NB4 (cell line): ENCODE data around the gene CDCP2.

ENCODE experiments used
- MAX ChIP-seq: IDR thresholded peaks from 2 replicates; pipeline ENCODE4 v1.6.1; 2011; ENCODE audit warnings: low read depth, low read length
- POLR2A ChIP-seq: IDR thresholded peaks from 2 replicates; pipeline ENCODE4 v1.6.1; 2011; ENCODE audit warnings: mild to moderate bottlenecking; ENCODE audit not compliant: insufficient read length; ENCODE audit errors: extremely low read depth
- TF ChIP-seq, protein P1 (sequence below): IDR thresholded peaks from one replicate; pipeline ENCODE4 v1.5.1; 2012; ENCODE audit warnings: low read depth, low read length

DNA sequence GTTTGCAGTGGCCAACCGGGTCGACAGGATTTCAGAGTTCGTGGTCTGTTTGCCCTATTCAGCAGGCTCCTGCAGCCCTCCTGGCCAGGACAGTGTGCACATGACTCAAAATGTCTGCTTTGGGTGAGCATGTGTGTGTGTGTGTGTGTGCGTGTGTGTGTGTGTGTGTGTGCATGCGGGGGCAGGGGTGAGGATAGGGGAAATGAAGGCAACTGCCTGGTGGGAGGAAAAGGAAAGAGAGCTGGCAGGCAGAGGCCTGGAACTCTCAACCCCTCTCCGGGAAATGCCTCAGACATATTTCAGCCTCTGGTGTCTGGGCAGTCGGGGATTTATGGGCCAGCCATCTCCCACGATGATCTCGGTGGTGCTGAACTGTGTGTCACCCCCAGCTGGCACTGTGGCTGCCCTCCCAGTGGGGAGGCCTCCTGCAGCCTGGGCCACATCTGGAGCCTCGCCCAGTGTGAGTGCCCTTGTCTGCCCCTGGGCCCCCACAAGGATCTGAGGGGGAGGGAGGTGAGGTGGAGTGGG lies 15.2 kb downstream of the CDCP2 start:
- TF ChIP-seq POLR2A (no peak), MAX (no peak)
- TF ChIP-seq, protein P1, sequence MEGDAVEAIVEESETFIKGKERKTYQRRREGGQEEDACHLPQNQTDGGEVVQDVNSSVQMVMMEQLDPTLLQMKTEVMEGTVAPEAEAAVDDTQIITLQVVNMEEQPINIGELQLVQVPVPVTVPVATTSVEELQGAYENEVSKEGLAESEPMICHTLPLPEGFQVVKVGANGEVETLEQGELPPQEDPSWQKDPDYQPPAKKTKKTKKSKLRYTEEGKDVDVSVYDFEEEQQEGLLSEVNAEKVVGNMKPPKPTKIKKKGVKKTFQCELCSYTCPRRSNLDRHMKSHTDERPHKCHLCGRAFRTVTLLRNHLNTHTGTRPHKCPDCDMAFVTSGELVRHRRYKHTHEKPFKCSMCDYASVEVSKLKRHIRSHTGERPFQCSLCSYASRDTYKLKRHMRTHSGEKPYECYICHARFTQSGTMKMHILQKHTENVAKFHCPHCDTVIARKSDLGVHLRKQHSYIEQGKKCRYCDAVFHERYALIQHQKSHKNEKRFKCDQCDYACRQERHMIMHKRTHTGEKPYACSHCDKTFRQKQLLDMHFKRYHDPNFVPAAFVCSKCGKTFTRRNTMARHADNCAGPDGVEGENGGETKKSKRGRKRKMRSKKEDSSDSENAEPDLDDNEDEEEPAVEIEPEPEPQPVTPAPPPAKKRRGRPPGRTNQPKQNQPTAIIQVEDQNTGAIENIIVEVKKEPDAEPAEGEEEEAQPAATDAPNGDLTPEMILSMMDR = no peak
